GM19324 (cell line): ENCODE measurements around the gene NAV2.

ENCODE experiments used
- ATAC-seq: cut with Tn5 transposase; IDR thresholded peaks from one replicate; pipeline ENCODE4 v1.9.1; 2021; ENCODE audit warnings: mild to moderate bottlenecking, moderate library complexity; ENCODE audit not compliant: unreplicated experiment, low FRiP score

Gene NAV2

DNA sequence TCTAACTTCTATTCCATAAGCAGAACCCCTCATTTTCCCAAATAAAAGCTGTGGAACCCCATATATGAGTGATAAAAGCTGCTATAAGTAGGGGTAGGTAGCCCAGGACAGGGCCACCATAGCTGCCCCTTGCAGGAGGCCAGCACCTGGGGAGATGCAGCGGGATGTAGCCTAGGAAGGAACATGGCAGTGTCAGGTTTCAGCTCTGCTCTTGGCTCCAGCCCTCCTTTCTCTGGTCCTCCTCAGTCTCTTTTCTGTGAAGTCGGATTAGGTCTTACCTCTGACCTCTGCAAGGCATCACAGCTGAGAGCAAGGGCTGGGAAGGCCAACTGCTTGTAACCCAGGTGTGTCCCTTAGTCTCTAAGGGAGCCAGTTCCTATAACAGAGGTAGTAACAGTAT lies 135.6 kb downstream of the NAV2 start:
- no peak for ATAC-seq

DNA sequence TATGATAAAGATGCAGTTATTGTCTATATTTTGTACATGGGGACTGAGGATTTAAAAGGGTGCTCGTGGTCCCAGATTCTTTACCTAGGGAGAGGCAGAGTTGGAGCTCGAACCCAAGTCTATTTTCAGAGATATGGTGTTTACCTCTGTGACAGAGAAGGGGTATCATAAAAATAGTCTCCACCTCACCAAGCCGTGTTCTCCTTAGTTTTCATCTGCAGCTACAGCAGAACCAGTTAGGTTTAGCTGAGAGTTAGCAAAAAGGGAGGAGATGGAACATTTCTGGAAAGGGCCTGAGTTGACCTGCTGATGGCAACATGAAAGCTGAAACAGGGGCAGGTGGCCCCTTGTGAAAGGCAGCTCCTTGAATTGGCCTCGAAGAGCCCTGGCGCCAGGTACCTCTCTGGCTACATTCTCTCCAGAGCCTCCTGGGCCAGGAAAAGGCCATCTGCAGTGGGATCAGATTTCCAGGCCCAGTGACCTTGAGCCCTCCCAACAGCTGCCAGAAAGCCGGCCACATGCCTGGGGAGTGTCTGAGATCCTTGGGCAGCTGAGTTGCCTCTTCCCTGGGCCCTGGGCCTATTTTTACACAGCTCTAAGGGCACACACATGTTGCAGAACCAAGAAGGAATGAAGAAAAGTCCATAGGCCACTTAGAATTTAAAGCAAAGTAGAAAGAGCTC lies 136.6 kb downstream of the NAV2 start:
- ATAC-seq = no peak

DNA sequence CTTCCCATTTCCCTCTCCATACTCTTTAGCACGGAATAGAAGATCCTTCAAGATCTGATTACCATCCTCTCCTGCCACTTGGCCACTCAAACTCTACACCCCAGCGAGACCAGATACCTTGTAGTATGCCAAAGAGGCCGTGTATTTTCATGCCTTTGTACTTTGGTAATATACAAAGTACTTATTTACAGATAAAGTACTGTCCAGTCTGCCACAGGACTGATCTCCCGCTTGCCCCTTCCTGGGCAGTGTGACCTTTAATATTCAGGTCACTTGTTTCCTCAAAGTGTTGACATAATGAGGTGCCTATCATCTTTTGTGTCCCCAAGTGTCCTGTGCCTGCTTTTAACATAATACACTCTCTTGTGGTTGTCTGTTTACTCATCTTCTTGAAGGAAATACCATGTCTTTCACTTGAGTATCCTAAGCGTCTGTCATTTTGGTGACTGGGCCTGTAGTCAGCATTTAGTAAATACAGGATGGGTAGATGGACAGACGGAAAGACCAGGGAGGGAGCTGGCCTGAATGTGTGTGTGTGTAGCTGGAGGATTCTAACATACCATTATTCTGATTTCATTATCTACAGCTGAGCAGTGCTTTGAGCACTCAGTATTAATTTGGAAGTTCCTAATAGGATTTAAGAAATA lies 137.4 kb downstream of the NAV2 start:
- no peak for ATAC-seq

DNA sequence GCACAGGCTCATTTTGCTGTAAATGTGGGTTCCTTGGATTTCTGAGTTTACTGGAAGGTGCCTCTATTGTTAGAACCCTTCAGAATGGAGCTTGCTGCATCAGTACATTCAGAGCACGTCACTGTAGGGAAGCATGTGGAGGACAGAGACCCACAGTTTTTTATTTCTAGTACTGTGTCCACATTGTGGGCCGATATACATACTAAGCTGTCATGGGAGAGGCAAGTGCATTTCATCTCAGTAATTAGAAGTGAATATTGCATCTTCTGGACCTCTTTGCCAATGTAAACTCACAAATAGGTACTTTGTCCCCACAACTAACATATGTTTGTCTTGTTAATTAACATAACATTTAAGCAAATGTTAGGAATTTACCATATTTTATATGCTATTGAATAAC lies 139.7 kb downstream of the NAV2 start:
- no peak for ATAC-seq

DNA sequence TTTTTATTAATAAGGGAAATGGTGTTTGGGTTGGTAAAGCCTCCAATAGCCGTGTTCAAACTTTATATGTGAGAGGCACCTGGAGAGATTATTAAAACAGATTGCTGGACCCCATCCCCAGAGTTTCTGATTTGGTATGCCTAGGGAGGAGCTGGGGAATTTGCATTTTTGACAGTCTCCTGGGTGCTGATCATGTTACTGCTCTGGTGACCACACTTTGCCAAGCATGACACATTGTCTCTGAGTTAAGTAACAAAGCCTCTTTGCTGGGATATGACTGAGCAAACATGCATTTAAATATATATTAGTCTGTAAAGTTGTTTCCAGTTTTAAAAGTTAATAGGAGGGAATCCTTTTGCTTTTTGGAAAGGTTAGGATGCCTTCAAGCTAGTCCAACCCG lies 140.4 kb downstream of the NAV2 start:
- ATAC-seq = no peak

DNA sequence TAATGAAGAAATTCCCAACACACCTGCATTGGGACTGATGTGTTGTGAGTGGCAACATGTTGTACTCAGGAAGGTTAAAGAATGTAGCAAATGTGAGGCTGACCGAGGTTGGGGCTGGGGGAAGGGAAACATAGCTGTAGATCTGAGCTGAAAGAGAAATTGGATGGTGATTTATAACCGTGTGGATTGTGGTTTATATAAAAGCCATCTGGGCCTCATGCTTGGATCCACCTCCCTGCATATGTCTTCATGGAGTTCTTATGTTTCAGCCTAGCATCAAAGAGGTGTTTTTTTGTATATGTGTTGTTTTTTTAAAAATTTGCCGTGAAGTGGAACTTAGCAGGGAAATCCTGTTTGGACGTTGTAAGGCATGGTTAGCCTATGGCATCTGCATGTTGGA lies 141.3 kb downstream of the NAV2 start:
- ATAC-seq = no peak

DNA sequence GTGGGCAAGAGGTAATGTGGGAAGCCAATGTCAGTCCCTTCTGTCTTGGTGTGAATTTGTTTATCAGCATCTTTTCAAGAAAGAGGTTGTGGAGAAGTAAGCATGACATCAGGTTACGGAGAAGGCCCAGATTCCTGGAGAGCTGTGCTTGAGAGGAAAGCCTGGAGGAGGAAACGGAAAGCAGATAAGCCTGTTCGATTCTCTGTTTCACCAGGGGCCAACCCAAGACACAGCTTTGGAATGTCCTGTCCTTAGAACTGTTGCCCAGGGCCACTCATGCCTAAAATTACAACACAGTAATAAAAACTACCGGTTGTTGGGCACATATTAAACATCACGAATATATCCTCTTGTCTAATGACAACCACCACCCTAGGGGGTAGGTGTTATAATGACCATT lies 148.5 kb downstream of the NAV2 start:
- ATAC-seq = no peak

DNA sequence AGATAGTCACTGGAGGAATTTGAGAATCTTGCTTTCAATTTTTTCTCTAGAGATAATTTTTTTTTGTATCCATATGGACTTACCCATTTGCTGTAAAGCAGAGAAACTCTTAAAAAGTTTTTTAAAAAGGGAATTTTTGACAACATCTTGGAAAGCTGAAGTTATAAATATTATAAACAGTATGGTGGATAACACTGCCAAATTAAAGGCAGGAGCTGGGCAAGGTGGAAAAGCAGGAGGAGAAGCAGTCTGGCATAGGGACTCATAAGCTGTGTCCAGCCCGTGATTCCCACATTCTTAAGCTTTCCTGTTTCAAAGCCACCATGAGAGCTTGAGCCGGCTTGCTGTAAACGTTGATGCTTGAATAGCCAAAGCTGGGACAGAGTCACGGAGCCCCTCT lies 149.5 kb downstream of the NAV2 start:
- no peak for ATAC-seq

DNA sequence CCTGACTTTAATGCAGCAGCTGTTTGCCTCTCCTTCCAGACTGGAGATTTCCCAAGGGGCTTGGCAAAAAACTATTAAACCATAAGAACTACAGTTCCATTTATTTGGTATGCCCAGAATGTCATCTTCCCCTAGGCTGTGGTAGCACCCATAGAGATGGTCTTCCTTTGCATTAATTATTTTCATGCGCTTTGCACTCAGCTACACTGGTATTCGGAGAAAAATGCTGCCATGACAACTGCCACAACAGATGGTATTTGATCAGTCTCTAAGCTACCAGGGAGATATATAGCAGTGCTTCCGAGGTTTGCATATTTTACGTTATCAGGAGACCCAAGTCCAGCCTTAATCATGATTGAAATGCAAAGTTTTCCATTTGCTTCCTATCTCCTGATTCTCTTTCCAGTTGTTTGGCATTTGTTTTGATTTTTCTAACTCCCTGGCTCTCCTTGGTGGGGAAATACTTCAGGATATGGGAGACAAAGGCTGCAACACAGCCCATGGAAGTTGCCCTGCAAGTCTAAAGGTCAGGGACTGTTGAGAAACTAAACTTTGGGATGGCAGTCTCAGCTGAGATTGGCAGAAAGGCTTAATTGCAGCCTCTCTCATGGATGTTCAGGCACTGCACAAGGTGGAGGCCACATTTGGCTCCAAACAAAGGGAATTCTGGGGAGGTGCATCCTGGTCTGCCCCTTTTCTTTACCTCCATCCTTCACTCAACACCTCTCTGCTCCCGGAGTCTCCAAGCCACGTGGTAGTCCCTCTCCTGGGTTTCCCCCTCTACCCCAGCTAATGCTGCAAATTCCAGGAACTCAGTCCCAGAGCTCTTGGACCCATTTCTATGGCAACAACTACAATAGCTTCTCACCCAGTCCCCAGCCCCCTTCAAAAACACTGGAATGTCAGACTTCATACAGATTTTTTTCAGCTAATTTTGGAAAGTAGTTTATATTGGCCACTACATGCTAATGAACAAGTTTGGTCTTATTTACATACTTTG lies 151.8 kb downstream of the NAV2 start:
- no peak for ATAC-seq

DNA sequence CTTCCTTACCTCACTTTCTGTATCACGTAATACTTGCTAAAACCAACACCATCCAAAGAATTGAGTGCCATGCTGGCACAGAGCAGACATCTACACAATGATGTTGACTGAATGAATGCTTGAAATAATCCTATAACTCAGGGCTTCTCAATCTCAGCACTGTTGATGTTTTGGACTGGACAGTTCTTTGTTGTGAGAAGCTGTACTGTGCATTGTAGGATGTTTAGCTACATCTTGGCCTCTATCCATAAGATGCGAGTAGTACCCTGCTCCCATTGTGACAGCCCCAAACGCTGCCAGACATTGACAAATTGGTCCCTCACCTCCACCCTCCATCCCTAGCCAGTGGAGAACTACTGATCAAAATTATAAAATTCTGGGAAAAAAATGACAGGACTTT lies 153.4 kb downstream of the NAV2 start:
- ATAC-seq = no peak

DNA sequence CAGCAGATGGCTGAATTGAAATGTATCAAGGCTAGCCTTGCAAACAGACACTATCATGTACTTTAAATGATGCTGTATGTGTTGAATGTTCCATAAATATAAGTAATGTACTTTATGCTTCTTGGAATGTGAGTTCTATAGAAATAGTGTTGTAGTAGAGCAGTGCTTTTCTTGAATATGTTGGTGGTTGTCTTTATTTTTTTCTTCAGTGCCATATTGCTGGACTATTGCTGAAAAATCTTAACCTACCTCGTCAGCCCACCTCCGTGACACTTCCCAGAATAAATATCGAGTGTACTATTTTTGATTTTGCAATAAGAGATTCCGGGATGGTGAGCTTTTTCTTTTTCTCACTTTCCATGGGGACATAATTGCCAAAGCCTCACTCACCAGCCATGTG lies 153.9 kb downstream of the NAV2 start:
- ATAC-seq = no peak

DNA sequence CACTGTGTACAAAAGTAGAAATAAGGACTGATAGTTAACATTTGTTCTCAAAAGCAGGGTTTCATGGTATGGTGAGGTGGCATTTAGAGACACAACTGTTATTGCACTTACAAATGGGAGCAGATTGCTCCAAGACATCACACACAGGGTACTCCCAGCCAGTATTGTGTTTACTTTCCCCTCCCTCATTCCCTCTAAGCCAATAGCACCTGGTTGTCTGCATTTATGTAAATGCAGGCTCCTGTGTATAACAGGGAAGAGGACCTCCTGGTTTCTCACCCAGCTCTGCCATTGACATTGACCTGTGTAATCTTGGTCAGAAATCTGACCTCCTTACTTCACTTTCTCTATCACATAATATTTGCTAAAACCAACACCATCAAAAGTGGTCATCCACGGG lies 154.4 kb downstream of the NAV2 start:
- no peak for ATAC-seq

DNA sequence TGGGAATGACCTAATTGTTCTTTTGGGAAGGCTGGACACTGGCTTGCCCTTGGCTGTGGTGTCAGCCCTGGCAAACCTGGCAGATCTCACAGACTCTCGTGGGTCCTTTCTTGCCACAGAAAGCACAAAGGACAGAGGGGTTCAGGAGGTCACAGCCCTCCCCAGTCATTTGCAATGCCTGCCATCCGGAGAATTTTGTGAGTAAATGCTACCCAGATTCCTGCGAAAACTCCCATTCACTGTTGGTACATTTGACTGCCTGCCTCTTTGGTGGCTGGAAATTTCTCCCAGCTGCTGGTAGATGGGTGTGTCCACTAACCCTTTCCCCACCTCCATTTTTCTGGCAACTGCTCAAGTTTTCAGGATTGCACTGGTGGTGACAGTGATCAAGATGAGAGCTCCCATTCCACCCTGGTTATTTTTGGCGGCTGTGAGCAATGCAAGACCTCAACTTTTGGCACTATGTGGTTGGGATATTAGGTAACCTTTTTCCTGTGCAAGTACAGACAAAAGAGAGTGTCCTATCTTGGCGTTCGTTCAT lies 155.7 kb downstream of the NAV2 start:
- ATAC-seq = no peak

DNA sequence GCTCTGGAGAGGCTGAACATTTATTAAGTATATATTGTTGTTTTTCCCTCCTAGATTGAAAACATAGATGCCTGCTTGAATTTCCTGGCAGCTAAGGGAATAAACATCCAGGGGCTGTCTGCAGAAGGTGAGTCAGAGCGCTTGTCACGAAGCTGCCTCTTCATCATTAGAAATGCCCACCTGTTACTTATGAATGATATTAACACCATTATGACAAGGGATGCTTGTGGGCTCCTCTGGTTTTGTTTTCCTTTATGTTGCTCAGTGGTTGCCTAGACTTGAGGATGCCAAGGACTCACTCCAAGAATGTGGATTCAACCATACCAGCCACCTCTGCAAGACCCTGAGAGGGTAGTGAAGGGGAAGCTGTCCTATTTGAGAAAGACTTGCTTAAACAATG lies 156.2 kb downstream of the NAV2 start:
- no peak for ATAC-seq

DNA sequence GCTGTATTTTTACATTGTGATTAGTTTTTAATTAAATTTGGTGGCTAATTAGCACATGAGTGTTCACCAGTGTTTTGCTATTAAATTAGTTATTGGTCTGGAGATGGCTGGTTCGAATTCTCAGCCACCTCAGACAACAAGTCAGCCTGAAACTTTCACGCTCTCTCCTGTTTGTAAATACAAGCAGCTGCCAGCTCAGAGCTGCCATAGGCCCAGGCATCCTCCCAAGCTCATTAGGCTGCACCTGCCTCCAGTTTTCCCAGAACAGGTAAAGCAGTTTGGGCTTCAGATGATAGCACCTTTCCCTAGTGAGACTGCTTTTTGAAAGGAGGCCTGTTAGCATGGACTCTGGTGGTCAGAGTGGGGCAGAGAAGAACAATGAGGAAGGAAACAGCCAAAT lies 156.8 kb downstream of the NAV2 start:
- ATAC-seq = no peak

DNA sequence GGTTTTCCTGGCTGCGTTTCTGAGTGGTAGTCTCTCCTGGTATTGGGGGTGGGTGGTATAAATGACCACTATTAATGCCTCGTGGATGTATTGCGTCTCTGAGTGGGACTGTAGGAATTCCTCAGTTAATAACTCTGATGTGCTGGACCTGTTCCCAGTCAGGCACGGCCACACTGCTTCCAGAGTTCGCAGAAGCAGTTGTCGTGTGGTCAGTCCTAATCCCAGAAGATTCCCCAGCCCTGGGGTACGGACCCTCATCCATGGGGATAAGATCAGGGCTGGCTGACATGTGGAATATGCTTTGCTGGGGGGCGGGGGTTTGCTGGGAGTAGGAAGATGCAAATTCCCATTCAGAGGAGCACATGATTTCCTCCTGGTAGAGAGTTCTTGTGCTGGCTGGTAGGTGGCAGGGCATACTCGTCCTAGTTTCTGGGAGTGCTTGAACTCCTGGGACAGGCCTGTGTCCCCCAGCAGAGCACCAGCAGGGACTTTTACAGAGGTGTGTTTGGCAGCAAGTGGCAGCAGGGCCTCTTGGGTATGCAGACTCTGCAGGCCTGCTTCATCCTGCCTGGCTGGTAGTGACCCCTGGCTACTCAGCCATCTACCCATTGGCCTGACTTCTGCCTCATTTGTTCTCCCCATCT lies 157.4 kb downstream of the NAV2 start:
- no peak for ATAC-seq

DNA sequence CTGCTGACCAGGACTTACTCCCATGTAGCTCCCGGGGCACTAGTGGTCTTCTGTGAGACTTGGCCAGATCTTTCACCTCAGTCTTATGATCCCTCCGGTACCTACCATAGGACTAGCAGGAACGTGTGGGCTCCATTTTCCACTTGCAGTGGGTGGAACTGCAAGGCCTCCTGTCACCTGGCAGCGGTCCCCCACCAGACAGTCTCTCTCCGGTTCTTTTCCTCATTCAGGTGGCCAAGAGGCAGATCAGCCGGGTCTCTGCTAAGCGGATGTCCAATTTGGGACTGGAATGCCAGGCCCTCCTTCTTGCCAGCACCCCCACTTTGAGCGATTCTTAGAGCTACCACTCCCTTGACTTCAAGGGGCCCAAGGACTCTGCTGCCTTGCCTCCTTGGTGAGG lies 158.9 kb downstream of the NAV2 start:
- no peak for ATAC-seq

DNA sequence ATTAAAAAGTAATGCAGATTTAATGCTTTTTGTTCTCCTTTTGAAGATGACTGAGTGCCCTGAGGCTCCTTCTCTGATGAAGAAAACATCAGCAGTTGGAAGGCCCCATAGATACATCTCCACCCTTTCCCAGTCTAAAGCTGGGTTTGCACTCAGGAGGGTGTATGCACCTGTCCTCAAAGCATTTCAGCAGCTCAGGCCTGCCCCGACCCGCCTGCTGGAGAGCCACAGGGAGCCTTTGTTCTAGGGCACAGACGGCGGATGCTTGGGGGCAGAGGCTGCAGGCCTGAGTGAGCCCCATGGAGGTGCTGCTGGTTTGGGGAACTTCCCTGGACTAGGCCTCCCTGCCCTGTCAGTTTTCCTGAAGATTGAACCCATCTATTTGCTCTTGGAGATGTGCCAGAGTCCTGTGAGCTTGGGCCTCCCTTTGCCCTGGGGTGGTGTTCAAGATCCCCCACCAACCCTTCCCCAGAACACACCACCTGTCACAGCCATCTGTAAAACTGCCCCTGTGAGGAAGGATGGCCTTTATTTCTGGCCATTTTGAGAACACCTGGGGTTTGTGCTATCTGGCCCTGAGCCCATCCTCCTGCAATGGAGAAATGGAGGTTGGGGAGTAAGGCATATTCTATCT lies 160.0 kb downstream of the NAV2 start:
- ATAC-seq = no peak

DNA sequence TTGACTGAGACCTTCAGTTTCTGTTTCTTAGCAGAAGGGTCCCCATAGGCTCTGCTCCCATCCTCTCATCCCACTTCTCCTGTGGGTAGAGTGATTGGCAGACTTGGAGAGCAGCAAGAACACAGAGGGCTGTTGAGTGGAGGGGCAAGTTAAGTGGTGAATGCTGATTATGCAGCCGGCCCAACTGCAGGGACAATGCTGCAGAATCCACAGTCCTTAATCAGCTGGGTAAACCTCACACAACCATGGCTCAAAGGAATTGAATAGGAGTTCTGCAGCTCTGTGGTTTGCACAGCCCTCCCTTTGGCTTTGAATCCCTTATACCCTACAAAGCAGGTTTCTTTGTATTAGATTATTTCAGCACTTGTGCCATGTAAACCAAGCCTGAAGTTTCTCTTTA lies 161.1 kb downstream of the NAV2 start:
- ATAC-seq = no peak

DNA sequence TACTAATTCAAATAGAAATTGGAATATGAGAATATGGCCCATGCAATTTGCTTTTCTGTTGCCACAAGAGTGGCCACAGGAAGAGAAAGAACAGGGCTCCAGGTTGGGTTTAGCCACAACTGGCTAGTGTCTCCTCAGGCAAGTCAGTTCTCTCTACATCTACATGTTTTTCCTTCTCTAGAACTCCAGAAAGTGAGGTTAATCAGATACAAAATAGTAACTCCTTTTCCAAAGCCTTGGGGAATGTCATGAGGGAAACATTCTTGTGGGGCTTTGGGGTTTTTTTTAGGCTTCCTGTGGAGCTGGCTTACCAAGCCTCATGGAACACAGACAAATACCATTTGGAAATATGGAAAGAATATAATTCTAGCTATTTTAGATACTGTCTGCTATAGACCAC lies 161.6 kb downstream of the NAV2 start:
- ATAC-seq = no peak
